SK-MEL-5 (cell line): ENCODE measurements around the gene ARHGEF10L. TPM values are rescaled to one million over a fixed set of nuclear protein-coding genes. Genes with fewer than 3 reads are reported as not detected.

Source experiments
- DNase-seq: peaks from one replicate; pipeline ENCODE4 v3.0.0-alpha.2; 2016; ENCODE audit warnings: low read depth, low spot score
- in situ Hi-C: cut with HindIII; loops from 2 replicates; pipeline ENCODE4 v1.10.0; 2016; ENCODE audit warnings: low sequenced_read_pairs, high pct_unique_total_duplicates, low pct_unique_long_range_greater_than_20kb
- total RNA-seq: library from RNA; depleted of rRNA; stranded (reverse); fragments of >200 nt; shearing (Covaris generic); gene quantifications from 2 replicates; pipeline ENCODE4 v1.2.3, GENCODE V29; 2014

ARHGEF10L gene
- total RNA-seq, 1 experiment from 2014 or later = 4.4 TPM

DNA sequence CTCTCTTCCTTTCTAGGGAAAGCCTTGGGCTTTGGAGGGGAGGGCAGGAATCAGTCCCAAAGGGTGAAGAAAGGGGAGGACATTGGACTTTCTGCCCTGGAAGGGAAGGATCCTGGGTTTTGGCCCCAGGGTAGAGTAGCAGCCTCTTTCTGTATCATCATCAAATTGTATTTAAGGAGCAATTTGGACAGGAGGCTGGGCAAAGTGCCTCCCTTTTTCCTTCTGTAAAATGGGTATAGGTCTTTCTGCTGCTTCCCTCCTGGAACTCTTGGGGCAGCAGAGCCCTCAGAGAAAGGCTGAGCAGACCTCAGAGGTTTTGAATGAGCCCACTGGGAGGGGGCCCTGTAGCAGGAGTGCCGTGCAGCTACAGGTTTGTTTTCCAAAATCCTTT is 38.4 kb downstream of the ARHGEF10L start:
- in situ Hi-C loops = no loop called here
- no peak for DNase-seq

DNA sequence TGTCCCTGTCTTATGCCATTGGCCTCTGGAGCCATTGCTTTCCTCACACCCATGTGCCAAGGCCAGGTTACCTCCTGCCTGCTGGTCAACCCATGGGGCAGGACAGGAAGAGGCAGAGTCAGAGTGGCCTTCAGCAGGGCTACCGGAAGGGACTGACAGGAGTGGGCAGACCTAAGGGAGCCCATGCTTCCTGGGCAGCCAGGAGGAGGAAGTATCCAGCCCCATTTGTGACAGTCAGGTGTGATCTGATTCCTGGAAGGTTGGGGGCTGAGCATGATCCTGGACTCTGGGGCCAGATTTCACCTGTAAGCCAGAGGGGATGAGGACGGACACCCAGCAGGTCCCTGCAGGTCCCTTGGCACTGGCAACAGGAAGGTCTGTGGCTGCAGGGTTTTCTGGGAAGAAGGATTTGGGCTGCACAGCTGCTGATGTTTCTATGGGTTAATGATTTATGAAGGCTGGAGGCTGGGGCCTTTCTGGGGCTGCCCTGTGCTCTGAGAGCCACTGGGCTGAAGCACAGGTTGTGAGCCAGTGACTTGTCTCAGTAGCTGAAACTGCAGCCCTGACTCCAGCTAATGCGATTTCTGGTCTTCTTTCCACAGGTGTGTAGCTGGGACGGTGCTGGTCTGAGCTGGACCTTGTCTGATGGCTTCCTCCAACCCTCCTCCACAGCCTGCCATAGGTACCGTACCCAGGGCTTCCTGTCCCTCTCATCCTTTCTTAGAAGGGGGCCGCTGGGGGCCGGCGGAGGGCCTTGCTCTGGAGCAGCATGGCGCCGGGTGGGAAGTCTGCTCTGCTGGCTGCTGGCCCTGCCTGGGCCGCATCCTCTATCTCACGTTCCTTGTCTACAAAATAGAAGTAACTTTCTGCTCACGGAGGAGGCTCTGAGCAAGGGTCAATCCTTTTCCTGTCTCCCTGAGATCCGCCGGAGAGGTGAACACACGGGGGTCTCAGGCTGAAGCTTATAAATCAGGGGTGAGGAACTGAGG is 40.7 kb downstream of the ARHGEF10L start:
- DNase-seq = no peak
- in situ Hi-C loops = no loop called here

DNA sequence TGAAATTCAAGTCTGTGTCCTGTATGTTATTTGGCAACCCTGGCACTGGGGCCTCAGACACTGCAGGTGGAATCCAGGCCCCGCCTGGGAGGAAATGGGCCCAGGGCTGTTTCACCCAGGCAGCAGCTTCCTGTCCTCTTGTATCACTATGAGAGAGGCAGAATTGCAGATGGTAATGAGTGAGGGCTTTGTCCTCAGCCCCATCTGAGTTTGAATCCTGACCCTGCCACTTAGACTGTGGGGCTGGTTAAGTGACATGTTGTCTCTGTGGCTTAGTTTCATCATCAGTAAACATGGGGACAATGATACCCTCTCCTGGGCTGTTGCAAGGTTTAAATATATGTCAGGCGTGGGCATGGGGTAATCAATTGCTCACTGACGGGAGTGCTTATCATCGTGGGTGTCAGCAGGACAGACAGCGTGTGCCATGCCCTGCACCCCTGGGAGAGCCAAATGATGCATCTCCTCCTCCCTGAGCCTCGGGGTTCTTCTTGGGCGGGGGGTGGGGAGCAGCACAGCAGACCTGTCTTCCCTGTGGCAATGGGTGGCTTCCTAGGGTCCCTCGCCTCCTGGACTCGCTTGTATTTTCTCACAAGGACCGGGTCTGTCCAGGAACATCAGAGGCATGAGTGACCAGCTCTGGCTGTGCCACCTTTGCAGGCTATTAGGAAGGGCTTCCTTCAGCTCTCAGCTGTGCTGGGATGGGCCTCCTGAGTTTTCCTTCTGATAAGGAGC is 42.1 kb downstream of the ARHGEF10L start:
- in situ Hi-C loops = no loop called here
- DNase-seq = peak; percentile 13

DNA sequence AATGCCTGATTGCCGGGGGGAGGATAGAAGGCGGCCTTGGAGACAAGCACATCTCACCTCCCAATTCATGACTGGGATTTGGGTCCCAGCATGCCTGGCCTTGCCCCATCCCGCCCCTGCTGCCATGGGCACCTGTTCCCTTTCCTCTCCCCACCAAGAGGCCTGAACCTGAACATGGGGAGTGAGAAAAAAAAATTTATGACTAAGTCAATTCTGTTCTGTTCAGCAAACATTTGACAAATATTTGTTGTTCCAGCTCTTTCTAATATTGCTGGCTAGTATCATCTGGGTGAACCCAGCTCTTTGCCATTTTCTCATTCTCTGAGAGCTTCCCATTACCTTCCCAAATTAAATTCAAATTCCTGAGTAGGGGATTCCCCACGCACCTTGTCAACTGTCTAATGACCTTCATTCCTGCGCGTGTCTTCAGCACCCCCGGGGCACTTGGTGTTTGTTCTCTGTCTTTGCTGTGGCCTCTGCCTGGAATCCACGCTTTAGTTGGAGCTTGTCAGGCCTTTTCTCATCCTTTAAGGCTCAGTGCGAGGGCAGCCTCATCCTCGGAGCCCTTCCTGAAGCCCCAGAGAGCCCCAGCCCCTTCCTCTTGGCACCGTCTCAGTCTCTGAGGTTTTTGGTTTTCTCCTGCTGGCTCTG is 42.8 kb downstream of the ARHGEF10L start:
- DNase-seq = no peak
- in situ Hi-C loops = no loop called here

DNA sequence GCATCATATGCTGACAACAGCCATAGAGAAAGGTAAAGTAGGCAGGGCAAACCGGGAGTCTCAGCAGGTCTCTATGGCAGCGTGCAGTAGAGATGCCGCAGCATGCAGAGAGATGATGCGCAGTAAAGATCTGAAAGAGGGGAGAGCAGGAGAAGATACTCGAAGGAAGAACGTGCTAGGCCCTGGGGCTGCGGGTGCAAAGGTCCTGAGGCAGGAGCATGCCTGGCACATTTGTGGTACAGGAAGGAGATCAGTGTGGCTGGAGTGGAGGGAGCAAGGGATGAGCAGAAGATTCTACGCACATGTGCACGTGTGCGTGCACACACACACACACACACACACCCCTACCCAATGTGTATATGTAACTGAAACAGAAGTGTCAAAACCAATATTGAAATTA is 45.0 kb downstream of the ARHGEF10L start:
- in situ Hi-C loops = no loop called here

DNA sequence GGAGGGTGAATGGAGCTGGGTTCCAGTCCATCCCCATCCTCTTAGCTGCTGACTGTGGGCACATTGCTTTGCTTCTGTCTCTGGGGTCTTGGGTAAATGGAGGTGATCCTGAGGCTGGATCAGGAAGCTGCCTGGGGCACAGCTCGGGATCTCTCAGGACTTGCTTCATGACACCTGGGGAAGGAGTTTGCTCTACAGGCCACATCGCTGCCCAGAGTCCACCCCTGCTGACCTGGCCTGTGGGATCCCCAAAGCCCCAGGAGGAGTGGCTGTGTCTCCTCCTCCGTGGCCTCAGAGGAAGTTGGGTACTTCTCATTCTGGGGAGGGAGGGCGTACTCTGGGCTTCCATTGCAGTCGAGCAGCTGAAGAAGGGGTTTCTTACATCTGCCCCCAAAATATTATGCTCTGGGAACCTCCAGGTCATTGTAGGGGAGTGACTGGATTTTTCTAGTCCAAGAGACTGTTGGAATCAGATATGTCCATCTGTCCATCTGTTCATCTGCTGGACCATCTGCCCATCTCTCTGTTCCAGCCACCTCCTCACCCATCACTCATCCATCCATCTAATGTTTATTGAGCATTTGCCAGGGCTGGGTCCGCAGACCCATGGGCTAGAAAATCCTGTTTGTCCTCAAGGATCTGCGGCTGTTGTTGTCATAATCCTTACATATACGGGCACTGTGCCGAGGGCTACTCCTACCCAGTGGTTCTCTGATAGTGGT is 45.9 kb downstream of the ARHGEF10L start:
- in situ Hi-C loops = no loop called here
- DNase-seq = no peak

More for the DNA sequence above, 45.0 kb downstream of the ARHGEF10L start:
- no peak for DNase-seq

DNA sequence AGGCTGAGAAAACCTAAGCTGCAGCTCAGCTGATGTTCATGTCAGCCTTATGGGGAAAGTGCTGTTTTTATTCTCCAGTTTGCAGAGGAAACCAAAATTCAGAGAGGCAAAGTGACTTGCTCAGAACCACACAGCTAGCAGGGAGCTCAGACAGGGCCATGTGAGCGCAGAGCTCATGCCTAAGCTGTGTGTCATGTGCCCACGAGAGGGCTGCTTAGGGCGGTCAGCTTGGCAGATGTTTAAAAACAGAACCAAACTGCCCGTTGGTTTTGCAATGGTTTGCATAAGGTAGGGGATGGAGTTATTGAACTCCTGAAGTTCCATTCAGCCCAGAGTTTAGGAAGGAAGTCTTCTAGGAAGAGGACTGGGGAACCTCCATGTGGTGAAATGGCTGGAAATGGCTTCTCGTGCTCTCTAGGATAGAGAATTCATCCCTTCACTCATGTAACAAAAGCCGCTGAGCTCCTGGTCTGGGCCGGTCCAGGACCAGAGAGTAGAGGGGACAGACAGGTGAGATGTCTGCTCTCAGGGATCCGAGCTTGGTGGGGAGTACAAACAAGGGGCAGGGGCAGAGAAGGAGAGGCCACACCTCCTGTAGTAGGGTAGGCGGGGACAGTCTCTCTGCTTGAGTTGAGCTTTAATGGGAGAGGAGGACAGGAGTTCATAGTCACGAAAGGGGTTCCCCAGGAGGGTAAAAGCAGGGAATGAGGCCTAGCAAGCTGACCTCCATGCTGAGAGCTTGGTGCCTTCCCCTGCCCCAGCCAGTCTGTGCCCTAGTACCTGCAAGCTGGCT is 46.9 kb downstream of the ARHGEF10L start:
- in situ Hi-C loops = no loop called here
- peak; percentile 42 for DNase-seq

DNA sequence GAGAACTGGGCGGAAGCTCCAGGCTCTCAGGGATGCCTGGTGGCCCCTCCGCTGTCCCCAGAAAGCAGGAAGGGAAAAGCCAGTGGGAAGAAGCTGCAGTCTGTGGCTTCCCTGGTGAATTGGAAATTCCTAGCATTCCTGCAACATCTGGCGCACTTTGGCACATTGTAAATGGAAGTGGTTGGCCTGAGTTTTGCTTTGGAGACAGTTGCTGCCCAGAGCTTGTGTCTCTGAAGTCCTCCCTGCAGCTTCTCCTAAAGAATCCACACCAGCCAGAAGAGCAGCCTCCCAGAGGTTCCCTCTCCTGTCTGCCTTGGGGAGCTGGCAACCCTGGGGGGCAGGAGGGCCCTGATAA is 48.2 kb downstream of the ARHGEF10L start:
- in situ Hi-C loops = no loop called here
- DNase-seq = peak; percentile 21

DNA sequence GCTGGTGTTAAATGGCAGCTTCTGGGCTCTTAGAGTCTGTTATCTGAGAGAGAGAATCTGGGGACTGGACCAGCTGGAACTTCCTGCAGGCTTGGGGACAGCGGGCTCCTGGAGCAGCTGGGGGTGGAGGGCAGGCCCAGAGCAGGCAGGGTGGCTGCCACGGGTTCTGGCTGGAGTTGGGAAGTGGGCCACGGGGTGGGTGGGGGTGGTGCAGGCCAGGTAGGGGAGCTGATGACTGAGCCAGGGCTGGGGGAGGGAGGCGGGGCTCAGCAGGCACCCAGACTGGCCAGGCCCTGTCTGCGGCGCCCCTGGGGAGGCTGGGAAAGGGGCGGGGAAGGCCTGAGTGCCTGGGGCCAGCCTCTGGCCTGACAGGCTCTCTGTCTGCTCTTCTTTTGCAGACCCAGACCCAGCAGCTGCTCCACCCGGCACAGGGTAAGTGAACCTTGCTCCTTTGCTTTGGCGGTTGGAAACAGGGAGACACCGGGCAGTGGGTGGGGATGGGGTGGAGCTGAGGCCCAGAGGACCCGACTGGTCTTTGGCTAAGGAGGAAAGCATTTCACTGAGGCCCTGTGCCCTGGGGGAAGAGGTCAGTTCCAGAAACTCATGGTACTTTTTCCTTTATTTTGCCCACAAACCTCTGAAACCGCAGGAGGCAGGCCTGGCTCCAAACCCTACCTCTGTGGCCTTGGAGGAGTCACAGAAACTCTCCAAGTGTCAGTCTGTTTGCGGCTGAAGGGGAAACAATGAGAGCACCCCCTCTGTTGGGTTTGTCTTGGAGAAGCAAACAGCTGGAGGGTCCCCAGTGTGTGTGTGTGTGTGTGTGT is 48.8 kb downstream of the ARHGEF10L start:
- peak; percentile 20 for DNase-seq
- in situ Hi-C loops = no loop called here

DNA sequence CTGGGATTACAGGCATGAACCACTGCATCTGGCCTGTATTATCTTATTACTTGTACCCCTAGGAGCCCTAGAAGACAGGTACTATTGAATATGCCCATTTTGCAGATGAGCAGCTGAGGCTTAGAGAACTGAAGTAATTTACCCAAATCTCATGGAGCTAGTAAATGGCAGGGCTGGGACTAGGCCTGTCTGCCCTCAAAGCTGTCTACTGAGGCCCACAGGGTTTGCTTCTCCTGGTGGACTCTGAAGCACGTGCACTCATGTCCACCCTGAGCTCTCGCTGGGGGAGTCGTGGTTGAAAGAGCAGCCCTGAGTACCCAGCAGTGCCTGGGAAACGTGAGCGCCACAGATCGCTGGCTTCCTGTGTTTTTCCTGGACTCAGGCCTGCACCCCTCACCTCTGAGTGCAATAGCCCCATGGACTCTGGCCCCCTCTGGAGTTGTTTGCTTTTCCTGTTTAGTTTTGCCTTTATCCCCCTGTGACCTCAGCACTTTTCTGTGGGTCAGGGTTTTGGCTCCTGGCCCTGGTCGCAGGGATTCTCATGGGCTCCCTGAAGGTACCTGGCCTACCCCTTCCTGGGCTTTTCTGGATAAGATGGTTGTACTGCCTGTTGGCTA is 52.4 kb downstream of the ARHGEF10L start:
- in situ Hi-C loops = no loop called here
- no peak for DNase-seq

DNA sequence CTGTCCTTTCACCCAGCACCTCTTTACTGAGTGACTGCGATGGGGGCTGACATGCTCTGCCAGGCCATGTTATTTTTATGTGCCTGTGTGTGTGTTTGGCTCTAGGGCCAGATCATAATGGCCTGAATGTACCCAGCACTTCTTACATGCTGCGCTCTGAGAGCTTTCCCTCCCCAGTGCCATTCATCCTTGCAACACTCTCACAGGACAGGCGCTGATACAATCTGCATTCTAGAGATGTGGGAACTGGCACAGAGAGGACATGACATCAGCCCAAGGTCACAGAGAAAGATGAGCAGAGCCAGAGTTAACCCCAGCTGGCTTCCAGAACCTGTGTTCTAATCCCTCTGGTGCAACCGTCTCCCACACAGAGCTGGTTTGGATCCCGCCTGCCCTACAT is 54.5 kb downstream of the ARHGEF10L start:
- in situ Hi-C loops = no loop called here

DNA sequence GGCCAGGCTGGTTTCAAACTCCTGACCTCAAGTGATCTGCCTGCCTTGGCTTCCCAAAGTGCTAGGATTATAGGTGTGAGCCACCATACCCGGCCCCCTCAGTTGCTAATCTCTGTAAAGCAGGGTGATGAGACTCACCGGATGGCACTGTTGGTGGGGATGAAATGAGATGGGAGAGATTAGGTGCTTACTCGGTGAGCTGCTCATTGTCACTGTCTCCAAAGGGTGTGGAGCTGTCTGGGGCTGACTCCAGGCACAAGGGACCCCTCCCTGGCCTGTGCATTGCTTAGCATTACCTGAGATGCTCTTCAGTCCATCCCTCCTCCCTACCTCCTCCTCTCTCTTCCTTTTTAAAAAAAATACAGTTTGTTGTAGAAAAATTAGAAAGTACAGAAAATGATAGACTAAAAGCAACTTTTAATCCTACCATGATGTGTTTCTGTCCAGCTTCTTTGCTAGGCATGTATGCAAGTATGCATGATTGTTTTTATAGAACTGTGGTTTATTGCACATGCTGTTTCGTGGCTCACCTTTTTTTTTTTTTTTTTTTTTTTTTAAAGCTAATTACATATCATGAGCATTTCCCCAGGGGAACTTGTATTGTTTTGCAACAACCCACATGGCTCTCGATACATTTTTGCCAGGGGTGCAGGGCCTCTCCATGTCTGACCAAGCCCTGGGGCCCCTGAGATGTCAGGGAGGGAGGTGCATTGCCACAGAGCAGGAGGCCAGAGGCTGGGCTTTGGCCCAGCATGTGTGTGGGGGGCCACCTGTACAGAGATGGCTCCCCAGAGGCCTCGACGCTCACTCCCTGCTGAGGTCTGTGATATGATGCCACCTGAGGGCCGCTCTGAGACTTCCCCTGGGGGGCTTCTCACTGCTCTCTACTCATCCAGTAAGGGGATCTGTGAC is 55.4 kb downstream of the ARHGEF10L start:
- DNase-seq = no peak
- in situ Hi-C loops = no loop called here

More for the DNA sequence above, 54.5 kb downstream of the ARHGEF10L start:
- DNase-seq = no peak

DNA sequence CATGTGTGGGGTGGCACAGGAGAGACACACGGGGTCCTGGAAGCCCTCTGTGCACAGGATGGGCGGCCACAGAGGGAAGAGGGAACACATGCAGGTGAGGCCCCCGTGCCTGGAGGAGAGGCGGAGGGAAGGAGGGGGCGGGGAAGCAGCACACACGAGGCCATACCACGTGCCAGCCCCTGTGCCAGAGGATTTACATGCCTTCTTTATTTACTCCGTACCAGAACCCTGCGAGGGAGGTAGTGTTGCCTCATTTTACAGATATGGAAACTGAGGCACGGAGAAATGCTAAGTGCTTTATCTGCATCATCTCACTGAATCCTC is 56.1 kb downstream of the ARHGEF10L start:
- in situ Hi-C loops = no loop called here
- DNase-seq = no peak

DNA sequence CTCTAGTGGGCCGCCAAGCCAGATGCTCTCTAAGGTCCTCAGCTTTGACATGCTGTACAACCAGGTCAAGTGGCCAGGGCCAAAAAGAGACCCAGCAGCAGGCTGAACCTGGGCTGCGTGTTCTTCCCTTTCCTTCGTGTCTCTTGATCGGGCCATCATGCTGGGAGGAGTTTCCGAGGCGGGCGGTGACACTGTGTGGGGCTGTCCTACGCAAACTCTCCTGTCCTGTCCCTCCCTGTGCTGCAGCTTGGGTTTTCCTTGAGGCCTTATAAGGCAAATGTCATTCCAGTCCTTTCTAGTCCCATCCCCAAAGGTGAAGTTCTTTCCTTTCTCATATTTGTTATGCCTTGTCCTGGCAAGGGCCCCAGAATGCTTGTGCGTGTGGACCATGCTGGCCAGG is 56.7 kb downstream of the ARHGEF10L start:
- in situ Hi-C loops = no loop called here
- no peak for DNase-seq
